HL-60/S4 treated with retinoic acid at 250 ng/mL for 4 days and 3 days (cell line): ENCODE measurements around the gene OR52K1.
"Not testable (repeated sequence)": the region's sequence is repeated elsewhere in the genome, so short reads cannot be mapped to it uniquely, and the experiment has no call there.

Experiments used
- in situ Hi-C: fragments of 300-500 bp; cut with MboI; formaldehyde crosslinking; loops from 2 replicates; pipeline ENCODE4 v1.7.0; 2022; ENCODE audit warnings: low sequenced_read_pairs

The OR52K1 gene

DNA sequence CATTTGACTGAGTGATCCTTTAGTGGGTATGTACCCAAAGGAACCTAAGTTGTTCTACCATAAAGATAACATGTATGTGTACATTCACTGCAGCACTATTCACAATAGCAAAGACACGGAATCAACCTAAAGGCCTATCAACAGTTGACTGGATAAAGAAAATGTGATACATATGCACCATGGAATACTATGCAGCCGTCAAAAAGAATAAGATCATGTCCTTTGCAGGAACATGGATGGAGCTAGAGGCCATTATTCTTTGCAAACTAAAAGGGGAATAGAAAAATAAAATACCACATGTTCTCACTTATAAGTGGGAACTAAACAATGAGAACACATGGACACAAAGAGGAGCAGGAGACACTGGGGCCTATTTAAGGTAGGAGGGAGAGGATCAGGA is 9.0 kb downstream of the OR52K1 start:
- in situ Hi-C loops: not testable (repeated sequence)

DNA sequence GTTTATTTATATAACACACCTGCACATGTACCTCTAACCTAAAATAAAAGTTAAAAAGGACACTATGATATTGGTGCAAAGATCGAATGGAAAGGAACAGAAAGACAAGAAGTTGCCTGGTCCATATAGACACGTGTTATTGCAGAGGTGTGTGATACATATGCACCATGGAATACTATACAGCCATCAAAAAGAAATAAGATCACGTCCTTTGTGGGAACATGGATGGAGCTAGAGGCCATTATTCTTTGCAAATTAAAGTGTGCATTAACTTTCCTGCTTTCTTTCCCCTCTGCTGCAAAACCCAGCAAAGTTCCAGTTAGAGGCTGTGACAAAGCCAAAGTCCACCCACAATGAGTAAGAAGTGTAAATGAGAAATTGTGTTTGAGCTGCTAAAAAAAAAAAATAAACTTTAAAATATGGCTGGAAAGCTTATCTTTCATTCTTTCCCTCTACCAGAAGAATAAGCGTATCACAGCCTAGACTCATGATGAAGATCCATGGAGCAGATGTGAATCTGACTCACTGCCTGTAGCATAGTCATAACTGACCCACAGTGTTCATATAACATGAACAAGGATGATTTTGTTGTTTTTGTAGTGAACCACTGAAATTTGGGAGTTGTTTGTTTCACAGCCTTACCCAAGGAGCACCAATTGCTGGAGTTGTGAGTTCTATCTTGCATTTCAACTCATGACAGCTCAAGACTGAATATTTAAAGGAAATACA is 9.6 kb downstream of the OR52K1 start:
- in situ Hi-C loops: no loop called here

DNA sequence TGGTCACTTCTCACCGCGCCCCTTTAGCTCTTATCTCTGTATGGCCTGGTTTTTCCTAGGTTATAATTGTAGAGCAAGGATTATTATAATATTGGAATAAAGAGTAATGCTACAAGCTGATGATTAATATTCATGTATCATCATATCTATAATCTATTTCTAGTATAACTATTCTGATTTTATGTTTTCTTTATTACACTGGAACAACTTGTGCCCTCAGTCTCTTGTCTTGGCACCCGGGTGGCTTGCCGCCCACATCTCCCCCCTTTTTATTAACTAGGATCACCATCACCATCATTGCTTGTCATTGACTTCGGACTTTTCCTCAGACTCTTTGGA is 11.0 kb downstream of the OR52K1 start:
- in situ Hi-C loops: no loop called here

DNA sequence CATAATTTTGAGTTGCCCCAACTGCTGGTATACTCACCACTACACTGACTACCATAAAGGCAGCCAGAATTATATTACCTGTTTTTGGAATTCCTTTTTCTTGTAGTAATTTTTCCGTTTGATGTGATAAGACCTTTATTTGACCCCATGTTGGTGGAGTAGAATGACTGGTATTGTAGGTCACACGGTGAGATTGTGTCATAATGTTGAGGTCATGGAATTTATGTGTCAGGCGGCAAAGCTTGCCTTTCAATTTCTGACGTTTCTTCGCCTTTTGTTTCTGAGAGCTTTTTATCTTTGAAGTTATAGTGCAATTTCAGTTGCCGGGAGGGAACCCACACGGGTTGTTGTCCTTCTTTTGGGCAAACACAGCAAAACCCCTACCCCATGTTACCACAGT is 13.0 kb downstream of the OR52K1 start:
- in situ Hi-C loops: no loop called here

DNA sequence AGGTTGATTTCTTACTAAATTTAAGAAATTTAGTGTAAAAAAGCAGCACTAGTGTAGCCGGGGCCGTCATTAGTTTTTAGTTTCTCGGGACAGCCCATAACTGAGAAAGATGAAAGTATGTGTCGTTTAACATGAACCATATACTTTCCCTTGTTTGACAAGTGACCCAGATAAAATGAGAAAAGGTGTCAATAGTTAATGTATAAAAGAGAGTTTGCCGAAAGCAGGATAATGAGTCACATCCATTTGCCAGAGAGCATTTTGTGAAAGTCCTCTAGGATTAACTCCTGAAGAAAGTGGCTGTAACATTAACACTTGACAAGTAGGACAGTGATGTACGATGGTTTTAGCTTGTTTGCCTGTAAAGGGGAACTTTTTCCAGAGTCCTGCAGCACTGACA is 13.5 kb downstream of the OR52K1 start:
- in situ Hi-C loops: no loop called here

DNA sequence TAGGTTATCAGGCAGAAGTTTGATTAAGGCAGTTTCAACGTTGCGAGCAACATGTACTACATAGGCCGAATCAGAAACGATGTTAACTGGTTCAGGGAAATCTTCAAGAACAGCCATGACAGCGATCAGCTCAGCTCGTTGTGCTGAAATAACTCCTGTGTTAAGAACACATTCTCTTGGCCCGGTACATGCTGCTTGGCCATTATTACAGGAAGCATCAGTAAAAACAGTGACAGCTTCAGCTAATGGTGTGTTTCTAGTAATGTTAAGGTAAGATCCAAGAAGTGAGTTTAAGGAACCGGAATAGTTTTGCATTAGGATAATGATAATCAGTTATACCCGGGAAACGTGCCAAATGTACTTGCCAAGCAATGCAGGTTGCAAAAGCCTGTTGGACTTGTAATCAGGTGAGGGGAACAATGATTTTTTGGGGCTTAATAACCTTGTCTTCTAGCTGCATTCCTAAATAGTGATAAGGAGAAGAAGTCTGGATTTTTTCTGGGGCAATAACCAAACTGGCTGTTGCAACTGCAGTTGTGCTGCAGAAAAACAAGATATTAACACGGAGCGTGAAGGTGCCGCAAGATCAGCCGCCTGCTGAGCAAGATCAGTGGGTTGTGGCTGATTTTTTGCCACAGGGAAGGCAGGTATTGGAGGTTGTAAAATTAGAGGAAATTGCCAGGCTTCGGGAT is 14.3 kb downstream of the OR52K1 start:
- in situ Hi-C loops: no loop called here

DNA sequence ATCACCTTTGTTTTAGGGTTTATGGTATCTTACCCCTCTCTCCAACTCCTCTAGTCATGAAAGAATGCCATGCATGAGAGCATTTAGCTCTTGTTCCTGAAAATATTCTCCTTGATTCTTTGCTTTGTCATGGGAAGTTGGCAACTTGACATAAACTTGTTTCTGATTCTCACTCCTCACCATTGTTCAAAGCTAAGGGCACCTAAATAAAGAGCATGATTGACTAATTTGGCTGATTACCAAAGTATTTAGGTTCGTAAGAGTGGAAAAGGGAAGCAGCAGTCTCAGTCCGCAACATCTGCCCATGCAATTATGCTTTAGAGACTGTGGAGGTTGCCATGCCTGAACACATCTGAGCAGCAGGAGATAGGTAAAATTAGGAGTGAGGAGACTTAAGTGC is 26.4 kb downstream of the OR52K1 start:
- in situ Hi-C loops: no loop called here

DNA sequence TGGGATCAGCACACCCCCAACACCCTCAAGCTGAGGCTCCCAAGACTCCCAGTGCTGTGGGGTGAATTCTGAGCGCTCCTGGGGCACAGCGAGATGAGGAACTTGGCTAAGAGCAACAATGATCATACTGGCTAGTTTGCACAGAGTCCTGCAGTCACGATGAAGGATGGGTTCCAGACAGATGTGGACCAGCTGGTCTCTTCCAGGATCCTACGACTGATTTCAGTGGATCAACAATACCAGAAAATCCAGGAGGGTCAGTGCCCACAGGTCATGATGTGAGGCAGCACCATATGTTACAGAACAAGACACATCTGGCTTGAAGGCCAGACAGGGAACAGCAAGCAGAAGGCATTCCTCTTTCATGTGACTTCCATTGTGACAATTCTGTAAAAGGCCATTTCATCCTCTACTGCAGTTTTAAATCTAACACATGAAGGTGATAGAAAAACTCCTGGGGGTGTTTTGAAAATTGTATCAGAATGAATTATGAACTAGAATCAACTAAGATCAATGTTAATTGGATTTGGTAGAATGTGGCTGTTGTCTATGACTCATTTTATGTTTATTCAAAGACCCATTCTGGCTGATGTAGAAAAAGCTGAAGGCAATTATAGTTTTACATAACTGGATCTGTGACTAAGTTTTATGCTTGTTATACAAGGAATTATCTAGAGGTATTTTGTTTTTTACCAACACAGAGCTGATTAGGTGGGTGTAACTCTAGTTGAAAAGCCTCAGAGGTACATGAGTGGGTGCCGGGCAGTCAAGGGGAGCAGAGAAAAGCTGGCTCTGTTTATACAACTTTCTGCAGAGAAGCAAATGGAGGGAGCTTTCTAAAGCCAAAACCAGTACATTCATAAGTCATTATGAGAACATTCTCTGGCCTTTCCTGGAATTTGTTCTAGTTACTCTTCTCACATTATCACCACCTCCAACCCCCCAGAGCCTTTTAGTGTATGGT is 29.1 kb downstream of the OR52K1 start:
- in situ Hi-C loops: no loop called here

DNA sequence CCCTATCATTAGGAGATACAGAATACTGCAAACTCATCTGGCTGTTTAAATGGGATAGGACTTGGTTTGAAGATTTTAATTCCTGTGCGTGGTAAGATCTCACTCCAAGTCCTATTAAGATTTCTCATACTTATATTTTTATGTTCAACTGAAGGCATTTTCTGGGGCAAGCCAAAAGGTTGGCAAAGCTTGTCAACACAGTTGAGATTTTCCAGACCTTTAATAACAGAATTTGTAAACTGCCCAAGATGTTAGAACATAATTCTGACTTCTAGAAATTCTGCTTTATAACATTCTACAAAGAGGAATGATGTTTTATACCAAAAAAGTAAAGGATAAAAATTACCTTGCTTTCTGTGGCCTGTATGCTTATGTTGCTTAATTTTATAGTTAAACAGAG is 31.8 kb downstream of the OR52K1 start:
- in situ Hi-C loops: no loop called here

DNA sequence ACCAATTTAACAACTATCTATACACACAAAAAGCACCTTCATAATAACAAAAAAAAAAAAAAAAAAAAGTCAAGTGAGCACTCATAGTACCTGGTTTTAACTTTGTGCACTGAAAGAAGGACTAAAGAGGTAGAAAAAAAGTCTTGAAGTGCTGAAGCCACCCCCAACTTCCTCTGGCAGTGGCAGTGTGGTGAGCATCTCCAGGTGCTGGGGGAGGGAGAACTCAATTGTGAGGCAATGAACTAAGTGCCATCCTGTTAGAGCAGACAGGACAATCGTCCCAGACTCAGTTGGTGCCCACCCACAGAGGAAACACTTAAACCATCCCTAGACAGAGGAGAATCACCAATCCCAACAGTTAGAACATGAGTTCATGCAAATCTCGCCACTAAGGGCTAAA is 39.9 kb downstream of the OR52K1 start:
- in situ Hi-C loops: no loop called here

DNA sequence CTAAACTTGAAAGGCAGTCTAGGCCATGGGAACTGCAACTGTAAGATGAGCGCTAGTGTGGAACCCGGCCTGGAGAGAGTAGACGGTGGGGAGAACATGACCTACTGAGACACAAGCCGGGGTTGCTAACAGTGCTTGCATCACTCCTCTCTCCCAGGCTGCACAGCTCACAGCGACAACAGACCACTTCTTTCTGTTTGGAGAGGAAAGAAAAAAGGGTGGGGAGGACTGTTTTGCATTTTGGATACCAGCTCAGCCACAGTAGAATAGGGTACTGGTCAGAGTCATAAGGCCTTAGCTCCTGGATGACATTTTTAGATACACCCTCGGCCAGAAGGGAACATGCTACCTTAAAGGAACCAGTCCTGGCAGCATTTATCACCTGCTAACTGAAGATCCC is 40.3 kb downstream of the OR52K1 start:
- in situ Hi-C loops: no loop called here

DNA sequence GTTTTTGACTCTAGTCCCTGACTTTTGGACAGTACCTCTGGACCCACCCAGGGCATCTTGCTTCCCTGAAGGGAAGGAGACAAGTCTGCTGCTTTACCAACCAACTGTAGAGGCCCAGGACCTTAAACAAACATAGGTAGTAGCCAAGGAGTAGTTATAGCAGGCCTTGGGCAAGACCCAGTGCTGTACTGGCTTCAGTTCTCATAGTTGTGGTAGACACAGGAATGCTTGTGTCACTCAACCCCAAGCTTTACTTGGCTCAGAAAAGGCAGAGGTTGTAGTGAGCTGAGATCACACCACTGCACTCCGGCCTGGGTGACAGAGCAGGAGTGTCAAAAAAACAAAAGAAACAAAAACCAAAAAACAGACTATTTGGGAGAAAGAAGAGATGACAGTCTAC is 41.2 kb downstream of the OR52K1 start:
- in situ Hi-C loops: no loop called here

DNA sequence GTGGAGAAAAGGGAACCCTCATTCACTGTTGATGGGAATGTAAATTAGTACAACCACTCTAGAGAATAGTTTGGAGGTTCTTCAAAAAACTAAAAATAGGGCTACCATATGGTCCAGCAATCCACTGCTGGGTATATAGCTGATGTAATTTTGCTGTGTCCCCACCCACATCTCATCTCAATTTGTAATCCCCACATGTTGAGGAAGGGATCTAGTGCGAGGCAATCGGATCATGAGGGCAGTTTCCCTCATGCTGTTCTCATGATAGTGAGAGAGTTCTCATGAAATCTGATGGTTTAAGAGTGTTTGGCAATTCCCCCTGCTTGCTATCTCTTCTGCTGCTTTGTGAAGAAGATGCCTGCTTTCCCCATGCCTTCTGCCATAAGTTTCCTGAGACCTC is 45.5 kb downstream of the OR52K1 start:
- in situ Hi-C loops: no loop called here

DNA sequence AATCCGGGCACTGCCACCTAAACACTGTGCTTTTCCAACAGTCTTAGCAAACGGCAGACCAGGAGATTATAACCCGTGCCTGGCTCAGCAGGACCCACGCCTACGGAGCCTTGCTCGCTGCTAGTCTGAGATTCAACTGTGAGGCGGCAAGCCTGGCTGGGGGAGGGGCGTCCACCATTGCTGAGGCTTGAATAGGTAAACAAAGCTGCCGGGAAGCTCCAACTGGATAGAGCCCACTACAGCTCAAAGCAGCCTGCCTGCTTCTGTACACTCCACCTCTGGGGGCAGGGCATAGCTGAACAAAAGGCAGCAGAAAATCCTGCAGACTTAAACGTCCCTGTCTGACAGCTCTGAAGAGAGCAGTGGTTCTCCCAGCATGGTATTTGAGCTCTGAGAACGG is 49.2 kb downstream of the OR52K1 start:
- in situ Hi-C loops: not testable (repeated sequence)

DNA sequence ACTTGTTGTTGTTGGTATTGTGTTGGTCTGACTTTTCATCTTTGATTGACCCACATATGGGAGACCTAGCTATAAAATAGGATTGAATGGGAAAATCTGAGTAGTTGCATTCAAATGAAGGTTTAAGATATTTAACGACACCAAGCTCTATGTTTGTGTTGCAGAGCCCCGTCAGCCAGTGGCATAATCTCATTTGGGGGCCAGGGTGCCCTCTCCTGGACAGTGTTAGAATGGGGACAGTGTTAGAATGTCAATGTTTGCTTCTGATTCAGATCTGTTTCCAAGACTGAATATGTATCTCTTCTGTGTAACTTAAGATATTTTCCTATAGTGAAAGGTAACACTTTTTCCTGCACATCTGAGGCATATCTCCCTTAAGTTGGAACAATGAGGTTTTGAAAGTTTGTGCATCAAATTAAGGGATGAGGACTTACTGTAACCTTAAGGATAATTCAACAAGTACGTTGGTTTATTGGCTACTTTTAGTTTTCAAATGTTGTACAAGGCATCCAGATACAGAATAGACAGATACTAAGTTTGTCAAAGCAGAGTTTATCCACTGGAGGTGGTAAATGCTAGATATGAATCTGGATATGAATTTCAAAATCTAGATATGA is 57.3 kb downstream of the OR52K1 start:
- in situ Hi-C loops: loop anchor here (10.0 kb wide), 1 partner anchor 355 kb away; no protein-coding TSS in a partner anchor

DNA sequence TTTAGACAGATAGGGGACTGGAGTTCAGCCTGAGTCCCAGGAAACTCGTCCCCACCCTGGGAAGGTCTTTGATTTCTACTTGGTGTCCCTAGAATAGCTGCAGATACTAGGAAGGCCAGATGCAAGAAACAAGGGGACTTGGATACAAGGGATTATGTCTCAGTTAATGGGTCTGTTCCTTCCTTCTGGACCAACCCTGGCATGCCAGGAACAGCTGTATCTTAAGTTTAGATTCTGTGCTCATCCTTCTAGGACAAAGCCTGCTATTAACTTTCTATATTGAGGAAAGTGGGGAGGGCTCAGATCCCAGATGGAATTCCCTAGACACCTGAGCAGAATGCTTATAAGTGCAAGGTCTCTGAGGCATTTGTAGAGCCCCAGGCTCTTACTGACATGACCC is 58.6 kb downstream of the OR52K1 start:
- in situ Hi-C loops: loop anchor here (10.0 kb wide), 1 partner anchor 356 kb away; no protein-coding TSS in a partner anchor
